AG04450 (cell line): ENCODE data around the gene SPEG. TPM values are rescaled to one million over a fixed set of nuclear protein-coding genes. Genes with fewer than 3 reads are reported as not detected.

ENCODE experiments used
- CTCF ChIA-PET: fragments of 300-600, 350-600 bp; formaldehyde crosslinking; extraction: SDS; loops from one replicate; lab custom pipeline; 2022; ENCODE audit warnings: antibody characterized with exemption, inconsistent platforms; lab: Charles Lee
- POLR2A ChIA-PET: fragments of 350-600 bp; formaldehyde crosslinking; extraction: SDS; loops from one replicate; lab custom pipeline; 2021; ENCODE audit warnings: antibody characterized with exemption, inconsistent platforms; lab: Yijun Ruan, JAX
- DNase-seq: peaks from one replicate; pipeline ENCODE4 v3.0.0-alpha.2; 2011; ENCODE audit warnings: low read depth, low spot score
- H3K27ac ChIP-seq: one replicate; pipeline ENCODE4 v1.5.1; 2012; ENCODE audit warnings: low read depth, low read length, control low read depth
- H3K27me3 ChIP-seq: one replicate; pipeline ENCODE4 v1.6.0; 2012; ENCODE audit warnings: low read length; ENCODE audit not compliant: control insufficient read depth, insufficient read depth
- H3K4me3 ChIP-seq: 2 replicates; pipeline ENCODE4 v1.5.1; 2011; ENCODE audit warnings: mild to moderate bottlenecking, low read depth, low read length, control low read depth
- H3K9me3 ChIP-seq: 2 replicates; pipeline ENCODE4 v1.5.1; 2012; ENCODE audit warnings: low read length; ENCODE audit not compliant: control insufficient read depth, insufficient read depth
- CTCF ChIP-seq: IDR thresholded peaks from 2 replicates; pipeline ENCODE4 v1.5.1; 2011; ENCODE audit warnings: low read depth, low read length, control low read depth, inconsistent platforms
- polyA plus RNA-seq: library from polyadenylated mRNA; depleted of rRNA; stranded (reverse); fragments of >200 nt; gene quantifications from 2 replicates; pipeline ENCODE4 v1.2.3, GENCODE V29; 2011

Gene SPEG
- polyA plus RNA-seq, 1 experiment = 28.0 TPM

GRCh38 chr2:219526320-219527075, 91.9 kb downstream of the SPEG start:
- H3K27ac ChIP-seq = no peak overlapping the region
- H3K9me3 ChIP-seq = no peaks in the 10 kb centered on the region
- DNase-seq = no peak
- TF ChIP-seq CTCF = no peak
- CTCF ChIA-PET = interaction anchor here (0.5 to 9.9 kb wide), 6 partner anchors 18 to 123 kb away, joined by 3 to 270 read pairs (median 66); a partner anchor contains a TSS
- H3K4me3 ChIP-seq = no peak overlapping the region
- H3K27me3 ChIP-seq = peaks cover 34% of the 10 kb centered on the region
- POLR2A ChIA-PET = no interaction called here

- Histone ChIP-seq H3K9me3 (no peaks in the 10 kb centered on the region), H3K4me3 (no peak overlapping the region), H3K27ac (no peak overlapping the region), H3K27me3 (peaks cover 37% of the 10 kb centered on the region)
- ChIA-PET POLR2A (no interaction called here), CTCF (interaction anchor here (0.5 to 9.9 kb wide), 11 partner anchors 14 to 228 kb away, joined by 3 to 270 read pairs (median 12); partner anchors contain the start of gene DNPEP)
- no peak for DNase-seq
- TF ChIP-seq CTCF = no peak
These were observed 92.4 kb downstream of the SPEG start for GRCh38 chr2:219527076-219527394.

GRCh38 chr2:219527472-219527871, 92.8 kb downstream of the SPEG start:
- DNase-seq = no peak
- CTCF ChIA-PET = interaction anchor here (1.1 to 9.9 kb wide), 11 partner anchors 13 to 228 kb away, joined by 3 to 270 read pairs (median 12); partner anchors contain the start of gene DNPEP
- Histone ChIP-seq H3K4me3 (no peak overlapping the region), H3K9me3 (no peaks in the 10 kb centered on the region), H3K27ac (no peak overlapping the region), H3K27me3 (peaks cover 37% of the 10 kb centered on the region)
- no peak for TF ChIP-seq CTCF
- POLR2A ChIA-PET = no interaction called here

GRCh38 chr2:219530048-219530963, 95.7 kb downstream of the SPEG start:
- POLR2A ChIA-PET = interaction anchor here (0.6 to 1.0 kb wide), 5 partner anchors 19 to 127 kb away, joined by 3 to 7 read pairs (median 4); partner anchors contain the start of gene GMPPA
- TF ChIP-seq CTCF = peak; percentile 98

More at GRCh38 chr2:219530048-219530963, 95.7 kb downstream of the SPEG start:
- Histone ChIP-seq H3K27ac (no peak overlapping the region), H3K27me3 (peaks cover 45% of the 10 kb centered on the region), H3K4me3 (peak overlapping the region; percentile 41), H3K9me3 (no peaks in the 10 kb centered on the region; the same call in 1 of the 2 replicates)
- DNase-seq = peak; percentile 59
- CTCF ChIA-PET = interaction anchor here (0.6 to 9.9 kb wide), 62 partner anchors 8 to 578 kb away, joined by 3 to 270 read pairs (median 5); partner anchors contain the start of genes ASIC4, ATG9A, DNPEP and GMPPA
